Measurements from ENCODE around the gene RADIL.

Gene RADIL

GRCh38 chr7:4814433-4814832, 69.1 kb downstream of the RADIL start:
- DNase-seq (ENCODE audit: insufficient read length, low spot score), result no peak
- no peak for FAIRE-seq

GRCh38 chr7:4809666-4810065, 73.8 kb downstream of the RADIL start:
- DNase-seq (ENCODE audit: insufficient read length, low spot score), result no peak
- FAIRE-seq, result no peak
- TF ChIP-seq, protein P1, sequence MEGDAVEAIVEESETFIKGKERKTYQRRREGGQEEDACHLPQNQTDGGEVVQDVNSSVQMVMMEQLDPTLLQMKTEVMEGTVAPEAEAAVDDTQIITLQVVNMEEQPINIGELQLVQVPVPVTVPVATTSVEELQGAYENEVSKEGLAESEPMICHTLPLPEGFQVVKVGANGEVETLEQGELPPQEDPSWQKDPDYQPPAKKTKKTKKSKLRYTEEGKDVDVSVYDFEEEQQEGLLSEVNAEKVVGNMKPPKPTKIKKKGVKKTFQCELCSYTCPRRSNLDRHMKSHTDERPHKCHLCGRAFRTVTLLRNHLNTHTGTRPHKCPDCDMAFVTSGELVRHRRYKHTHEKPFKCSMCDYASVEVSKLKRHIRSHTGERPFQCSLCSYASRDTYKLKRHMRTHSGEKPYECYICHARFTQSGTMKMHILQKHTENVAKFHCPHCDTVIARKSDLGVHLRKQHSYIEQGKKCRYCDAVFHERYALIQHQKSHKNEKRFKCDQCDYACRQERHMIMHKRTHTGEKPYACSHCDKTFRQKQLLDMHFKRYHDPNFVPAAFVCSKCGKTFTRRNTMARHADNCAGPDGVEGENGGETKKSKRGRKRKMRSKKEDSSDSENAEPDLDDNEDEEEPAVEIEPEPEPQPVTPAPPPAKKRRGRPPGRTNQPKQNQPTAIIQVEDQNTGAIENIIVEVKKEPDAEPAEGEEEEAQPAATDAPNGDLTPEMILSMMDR (IDR thresholded peaks at IDR 0.05; ENCODE audit: insufficient read depth, missing control alignments), result no peak

More at GRCh38 chr7:4814433-4814832, 69.1 kb downstream of the RADIL start:
- TF ChIP-seq, protein P1 (IDR thresholded peaks at IDR 0.05; ENCODE audit: insufficient read depth, missing control alignments), result no peak

DNA sequence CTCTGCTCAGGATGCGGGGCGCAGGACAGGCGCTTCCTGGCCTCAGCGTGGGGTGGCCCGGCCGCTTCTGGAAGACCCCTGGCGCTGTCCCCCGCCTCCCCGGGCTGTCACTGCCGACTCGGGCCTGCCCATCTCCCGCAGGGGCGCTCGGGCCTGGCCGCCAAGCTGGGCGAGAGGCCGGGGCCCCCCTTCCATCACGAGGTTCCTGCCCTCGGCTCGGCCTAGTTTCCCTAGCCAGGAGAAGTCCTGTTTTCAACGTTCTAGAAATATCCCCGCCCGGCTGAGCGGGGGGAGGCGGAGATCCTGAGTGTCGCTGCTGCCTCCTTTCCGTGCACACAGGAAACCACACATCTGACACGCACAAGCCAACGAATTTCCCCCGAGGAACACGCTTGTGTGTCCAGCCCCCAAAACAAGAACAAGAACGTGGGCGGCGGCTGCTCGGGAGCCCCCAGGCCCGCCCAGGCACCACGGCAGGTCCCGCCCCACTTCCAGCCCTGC, 74.4 kb downstream of the RADIL start:
- no peak for DNase-seq (ENCODE audit: insufficient read length, low spot score)
- no peak for FAIRE-seq
- TF ChIP-seq, protein P1 (IDR thresholded peaks at IDR 0.05; ENCODE audit: insufficient read depth, missing control alignments), result no peak

DNA sequence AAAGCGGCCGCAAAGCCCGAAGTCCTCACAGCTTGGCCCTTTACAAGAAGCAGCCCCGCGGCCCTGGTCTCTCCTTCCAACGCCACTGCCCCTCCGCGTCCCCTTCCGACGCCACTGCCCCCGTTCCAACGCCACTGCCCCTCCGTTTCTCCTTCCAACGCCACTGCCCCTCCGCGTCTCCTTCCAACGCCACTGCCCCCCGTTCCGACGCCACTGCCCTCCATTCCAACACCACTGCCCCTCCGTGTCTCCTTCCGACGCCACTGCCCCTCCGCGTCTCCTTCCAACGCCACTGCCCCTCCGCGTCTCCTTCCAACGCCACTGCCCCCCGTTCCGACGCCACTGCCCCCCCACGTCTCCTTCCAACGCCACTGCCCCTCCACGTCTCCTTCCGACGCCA, 75.0 kb downstream of the RADIL start:
- DNase-seq (ENCODE audit: insufficient read length, low spot score) (no peak), FAIRE-seq (no peak)
- TF ChIP-seq, protein P1 (IDR thresholded peaks at IDR 0.05; ENCODE audit: insufficient read depth, missing control alignments), result no peak

DNA sequence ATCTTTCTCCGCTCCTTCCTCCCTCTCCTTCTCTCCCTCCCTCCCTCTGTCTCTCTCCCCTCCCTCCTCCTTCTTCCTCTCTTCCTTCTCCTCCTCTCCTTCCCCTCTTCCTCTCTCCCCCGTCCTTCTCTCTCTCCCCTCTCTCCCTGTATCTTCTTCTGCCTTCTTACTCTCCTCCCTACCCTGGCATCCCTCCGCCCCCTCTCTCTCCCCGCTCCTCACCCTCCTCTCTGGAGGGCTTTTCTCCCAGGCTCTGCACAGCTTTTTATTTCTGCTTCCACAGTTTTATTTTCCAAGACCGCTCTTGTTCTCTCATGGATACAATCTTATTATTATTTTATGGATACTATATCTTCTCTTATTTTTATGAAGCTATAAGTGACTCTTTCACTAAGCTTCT, 75.5 kb downstream of the RADIL start:
- no peak for FAIRE-seq

DNA sequence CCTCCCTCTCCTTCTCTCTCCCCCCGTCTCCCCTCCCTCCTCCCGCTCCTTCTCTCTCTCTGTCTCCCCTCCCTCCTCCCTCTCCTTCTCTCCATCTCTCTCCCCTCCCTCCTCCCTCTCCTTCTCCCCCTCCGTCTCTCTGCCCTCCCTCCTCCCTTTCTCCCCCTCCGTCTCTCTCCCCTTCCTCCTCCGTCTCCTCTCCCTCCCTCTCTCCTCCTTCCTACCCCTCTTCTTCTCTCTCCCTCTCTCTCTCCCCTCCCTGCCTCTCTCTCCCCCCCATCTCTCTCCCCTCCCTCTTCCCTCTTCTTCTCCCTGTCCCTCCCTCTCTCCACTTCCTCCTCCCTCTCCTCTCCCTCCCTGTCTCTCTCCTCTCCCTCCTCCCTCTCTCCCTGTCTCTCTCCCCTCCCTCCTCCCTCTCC, 75.9 kb downstream of the RADIL start:
- FAIRE-seq (no peak), DNase-seq (ENCODE audit: insufficient read length, low spot score) (no peak)
- TF ChIP-seq, protein P1 (IDR thresholded peaks at IDR 0.05; ENCODE audit: insufficient read depth, missing control alignments), result no peak

More for the DNA sequence above, 75.5 kb downstream of the RADIL start:
- DNase-seq (ENCODE audit: insufficient read length, low spot score), result no peak
- TF ChIP-seq, protein P1 (IDR thresholded peaks at IDR 0.05; ENCODE audit: insufficient read depth, missing control alignments), result no peak

DNA sequence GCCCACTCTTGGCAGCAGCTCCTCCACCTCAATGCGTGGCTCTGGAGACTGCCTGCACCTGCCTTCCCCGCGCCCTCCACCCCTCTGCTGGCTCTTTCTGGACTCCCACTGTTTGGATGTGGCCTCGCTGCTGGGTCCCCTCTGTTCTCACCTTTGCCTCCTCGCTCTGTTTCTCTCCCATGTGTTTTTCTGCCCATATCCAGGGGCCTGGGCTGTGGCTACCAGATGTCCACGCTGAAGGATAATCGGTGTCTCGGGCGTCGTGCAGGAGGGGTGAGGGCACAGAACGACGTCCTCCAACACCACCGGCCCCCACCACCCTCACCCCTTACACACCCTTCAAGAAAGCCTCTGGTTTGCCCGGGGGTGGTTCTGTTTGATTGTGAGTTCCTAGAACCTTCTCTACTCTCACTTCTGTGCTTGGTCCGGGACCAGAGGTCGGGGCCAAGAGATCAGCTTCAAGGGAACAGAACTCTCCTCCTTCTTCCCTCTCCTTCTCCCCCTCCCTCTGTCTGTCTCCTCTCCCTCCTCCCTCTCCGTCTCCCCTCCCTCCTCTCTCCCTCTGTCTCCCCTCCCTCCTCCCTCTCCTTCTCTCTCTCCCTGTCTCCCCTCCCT, 76.4 kb downstream of the RADIL start:
- TF ChIP-seq, protein P1 (IDR thresholded peaks at IDR 0.05; ENCODE audit: insufficient read depth, missing control alignments), result no peak
- FAIRE-seq (no peak), DNase-seq (ENCODE audit: insufficient read length, low spot score) (no peak)
